Retinal pigment epithelial cell (primary cell): ENCODE data around the gene TRIM17.

Experiments used
- DNase-seq: peaks from one replicate; pipeline ENCODE4 v3.0.0-alpha.2; 2010; ENCODE audit warnings: low read depth
- H3K4me3 ChIP-seq: 2 replicates; pipeline ENCODE4 v1.5.1; 2011; ENCODE audit warnings: mild to moderate bottlenecking, low read length, control low read depth, moderate library complexity
- TF ChIP-seq, protein P1 (sequence below): conservative IDR thresholded peaks from 2 replicates; pipeline ENCODE4 v1.5.1; 2011; ENCODE audit warnings: low read depth, low read length, control low read depth, inconsistent platforms

TRIM17 gene, protein sequence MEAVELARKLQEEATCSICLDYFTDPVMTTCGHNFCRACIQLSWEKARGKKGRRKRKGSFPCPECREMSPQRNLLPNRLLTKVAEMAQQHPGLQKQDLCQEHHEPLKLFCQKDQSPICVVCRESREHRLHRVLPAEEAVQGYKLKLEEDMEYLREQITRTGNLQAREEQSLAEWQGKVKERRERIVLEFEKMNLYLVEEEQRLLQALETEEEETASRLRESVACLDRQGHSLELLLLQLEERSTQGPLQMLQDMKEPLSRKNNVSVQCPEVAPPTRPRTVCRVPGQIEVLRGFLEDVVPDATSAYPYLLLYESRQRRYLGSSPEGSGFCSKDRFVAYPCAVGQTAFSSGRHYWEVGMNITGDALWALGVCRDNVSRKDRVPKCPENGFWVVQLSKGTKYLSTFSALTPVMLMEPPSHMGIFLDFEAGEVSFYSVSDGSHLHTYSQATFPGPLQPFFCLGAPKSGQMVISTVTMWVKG

DNA sequence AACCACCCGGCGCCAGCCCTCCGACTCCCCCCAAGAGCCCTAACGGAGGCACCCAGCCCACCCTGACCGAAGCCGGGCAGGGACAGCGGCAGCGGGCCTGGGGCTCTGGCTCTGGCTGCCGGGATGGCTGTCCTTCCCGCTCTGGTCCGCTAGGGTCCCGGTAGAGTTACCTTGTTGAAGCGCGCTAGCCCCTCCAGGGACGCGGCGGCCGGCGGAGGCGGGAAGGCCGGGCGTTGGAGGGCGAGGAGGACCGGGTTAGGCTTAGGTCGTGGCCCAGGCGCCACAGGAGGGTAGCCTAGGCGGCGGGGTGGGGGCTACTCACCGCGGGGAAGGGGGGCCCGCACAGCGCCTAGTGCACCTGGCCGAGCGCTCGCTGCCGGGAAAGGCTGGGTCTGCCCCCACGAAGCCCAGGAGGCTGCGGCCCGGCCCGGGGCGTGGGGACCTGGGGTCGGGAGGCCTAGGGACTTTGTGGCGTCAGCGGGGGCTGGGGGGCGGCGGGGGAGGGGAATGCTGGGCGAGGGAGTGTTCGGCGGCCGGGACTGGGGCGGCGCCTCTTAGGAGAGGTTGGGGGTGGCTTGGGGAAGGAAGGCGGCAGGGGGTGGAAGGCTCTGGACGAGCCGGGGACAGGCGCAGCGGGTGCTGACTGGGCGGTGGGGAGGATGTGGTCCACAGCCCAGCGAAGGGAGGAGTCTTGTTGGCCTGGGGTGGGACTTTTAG, at the start of gene TRIM17:
Gene TRIM17 (minus strand): TSS at position 645 of the 717 bp plus-strand sequence. CDS start 1,789 bp downstream, outside the sequence.
- DNase-seq, result no peak
- TF ChIP-seq, protein P1, sequence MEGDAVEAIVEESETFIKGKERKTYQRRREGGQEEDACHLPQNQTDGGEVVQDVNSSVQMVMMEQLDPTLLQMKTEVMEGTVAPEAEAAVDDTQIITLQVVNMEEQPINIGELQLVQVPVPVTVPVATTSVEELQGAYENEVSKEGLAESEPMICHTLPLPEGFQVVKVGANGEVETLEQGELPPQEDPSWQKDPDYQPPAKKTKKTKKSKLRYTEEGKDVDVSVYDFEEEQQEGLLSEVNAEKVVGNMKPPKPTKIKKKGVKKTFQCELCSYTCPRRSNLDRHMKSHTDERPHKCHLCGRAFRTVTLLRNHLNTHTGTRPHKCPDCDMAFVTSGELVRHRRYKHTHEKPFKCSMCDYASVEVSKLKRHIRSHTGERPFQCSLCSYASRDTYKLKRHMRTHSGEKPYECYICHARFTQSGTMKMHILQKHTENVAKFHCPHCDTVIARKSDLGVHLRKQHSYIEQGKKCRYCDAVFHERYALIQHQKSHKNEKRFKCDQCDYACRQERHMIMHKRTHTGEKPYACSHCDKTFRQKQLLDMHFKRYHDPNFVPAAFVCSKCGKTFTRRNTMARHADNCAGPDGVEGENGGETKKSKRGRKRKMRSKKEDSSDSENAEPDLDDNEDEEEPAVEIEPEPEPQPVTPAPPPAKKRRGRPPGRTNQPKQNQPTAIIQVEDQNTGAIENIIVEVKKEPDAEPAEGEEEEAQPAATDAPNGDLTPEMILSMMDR, result peak; percentile 55
- peak within 1 kb of the TSS; percentile 54 for H3K4me3 ChIP-seq

DNA sequence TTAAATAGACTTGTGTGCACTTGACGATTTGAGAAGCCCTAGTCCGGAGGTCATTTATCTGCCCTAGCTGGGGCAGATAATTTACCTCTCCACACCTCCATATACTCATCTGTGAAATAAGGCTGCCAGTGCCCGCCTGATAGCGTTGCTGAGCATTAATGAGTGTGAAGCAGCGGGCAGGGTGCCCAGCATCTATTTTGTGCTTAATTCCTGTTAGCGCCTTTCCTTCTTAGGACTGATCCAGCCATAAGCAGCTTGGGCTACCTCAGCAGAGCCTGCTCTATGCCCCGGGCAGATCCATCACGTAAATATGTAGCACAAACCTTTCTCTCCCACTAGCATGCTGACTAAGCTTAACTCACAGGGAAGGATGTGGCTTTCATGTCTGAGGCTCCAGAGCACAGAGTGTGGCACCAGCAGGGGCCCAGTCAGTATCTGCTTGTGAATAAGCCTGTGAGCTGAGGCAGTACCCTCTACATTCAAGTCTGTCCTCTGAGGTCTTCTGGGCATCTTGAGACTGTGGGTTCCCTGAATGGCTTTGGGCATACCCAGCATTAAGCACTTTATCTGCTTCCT, 49.0 kb upstream of the TRIM17 start:
- H3K4me3 ChIP-seq, result no peak overlapping the region
- DNase-seq, result no peak
- TF ChIP-seq, protein P1, result no peak

DNA sequence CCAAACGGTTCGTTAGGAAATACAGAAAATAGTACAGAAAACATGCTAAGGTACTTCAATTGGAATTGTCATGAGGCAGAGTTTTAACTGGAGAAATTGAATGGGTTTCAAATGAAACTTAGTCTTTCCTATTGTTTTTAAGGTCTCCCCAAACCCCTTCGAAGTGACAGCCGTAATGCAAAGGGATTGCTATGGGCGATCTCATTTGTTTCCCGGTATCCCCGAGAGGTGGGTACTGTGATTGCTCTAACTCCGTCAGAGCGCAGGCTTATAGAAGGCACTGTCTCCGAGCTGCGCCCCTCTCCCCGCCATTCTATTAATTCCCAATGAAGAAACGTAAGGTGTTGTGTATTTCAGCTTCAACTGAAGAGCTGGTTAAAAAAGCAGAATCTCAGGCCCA, 48.5 kb upstream of the TRIM17 start:
- peak overlapping the region; percentile 56 for H3K4me3 ChIP-seq
- DNase-seq, result no peak
- TF ChIP-seq, protein P1, result no peak

DNA sequence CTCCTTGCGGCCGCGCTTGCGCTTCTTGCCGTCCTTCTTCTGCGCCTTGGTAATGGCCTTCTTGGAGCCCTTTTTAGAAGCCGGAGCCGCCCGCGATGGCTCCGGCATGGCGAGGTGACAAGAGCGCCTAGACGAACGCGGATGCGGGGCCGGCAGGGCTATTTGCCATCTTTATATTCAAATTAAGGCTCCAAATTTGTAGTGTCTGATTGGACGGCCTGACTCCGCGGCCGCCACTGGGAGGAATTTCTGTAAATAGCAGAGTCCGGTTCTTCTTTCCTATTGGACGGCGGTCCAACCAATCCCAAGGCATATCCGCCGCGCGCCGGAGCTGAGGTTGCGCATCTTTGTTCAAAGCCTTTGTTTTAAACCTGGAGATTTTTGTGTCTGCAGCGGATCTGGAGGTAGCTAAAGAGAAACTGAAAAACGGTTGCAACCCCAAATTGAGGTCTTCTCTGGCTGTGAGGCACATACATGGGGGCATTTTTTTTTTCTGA, 47.9 kb upstream of the TRIM17 start:
- peak; percentile 48 for DNase-seq
- TF ChIP-seq, protein P1, result no peak
- peak overlapping the region; percentile 56 for H3K4me3 ChIP-seq

DNA sequence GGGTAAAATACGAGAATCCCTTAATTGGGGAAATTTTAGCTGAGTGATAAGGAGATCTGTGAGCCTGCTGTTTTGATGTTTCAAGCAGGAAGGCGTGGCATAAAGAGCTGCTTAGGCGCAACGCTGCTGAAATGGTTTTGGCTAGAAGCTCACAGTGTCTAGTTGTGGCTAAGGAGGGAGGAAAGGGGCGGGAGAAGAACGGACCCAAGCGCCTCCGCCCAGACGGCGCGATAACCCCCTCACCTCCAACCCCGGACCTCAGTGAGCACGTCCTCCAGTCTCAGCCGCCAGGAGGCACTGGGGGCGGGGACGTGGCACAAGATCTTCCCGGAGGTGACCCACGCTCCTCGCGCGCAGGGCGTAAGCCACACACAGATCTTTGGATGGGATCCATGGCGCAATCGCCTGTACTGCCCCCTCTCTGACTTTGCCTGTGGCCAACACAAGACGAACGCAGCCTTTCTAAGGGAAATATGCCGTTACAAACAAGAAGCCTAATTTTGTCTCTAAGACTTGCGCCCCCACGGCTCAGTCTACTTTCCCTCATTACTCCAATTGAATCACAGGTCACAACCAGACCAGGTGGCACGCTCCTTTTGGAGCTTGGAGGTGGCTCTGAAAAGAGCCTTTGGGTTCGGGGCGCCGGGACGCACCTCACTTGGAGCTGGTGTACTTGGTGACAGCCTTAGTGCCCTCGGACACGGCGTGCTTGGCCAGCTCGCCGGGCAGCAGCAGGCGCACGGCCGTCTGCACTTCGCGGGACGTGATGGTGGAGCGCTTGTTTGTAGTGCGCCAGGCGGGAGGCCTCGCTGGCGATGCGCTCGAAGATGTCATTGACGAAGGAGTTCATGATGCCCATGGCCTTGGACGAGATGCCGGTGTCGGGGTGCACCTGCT, 47.1 kb upstream of the TRIM17 start:
- TF ChIP-seq, protein P1, result peak; percentile 27
- H3K4me3 ChIP-seq, result peak overlapping the region; percentile 56
- no peak for DNase-seq

DNA sequence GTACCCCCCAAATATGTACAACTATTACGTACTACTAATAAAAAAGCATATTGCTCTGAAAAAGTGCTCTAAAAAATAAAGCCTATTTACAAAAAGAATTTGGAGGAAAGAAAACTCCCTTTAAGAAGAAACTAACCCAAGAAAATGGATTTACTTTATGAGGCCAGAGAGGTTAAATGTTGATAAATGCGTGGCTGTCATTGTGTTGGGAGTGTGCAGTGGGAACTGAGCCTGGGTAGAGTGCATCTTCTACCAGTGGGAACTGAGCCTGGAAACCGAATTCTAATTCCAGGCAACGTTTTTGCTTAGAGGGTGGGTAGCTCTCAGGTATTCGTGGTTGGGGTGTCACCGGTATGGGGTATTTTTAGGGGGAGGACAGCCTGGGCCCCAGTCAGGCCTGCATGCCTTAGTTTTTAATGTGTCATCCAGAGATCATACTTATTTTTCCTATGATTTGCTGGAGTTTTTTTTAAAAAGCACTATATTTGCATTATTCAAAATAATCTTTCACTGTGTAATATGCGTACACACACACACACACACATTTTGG, 46.4 kb upstream of the TRIM17 start:
- TF ChIP-seq, protein P1, result no peak
- no peak for DNase-seq
- H3K4me3 ChIP-seq, result peak overlapping the region; percentile 56
